CD4-positive, alpha-beta T cell (primary cell): ENCODE data around the gene DYNC1LI2. TPM values are rescaled to one million over a fixed set of nuclear protein-coding genes. Genes with fewer than 3 reads are reported as not detected.
"Not testable (repeated sequence)": the region's sequence is repeated elsewhere in the genome, so short reads cannot be mapped to it uniquely, and the experiment has no call there.

Experiments used
- ATAC-seq: fragments of 200-7000 bp; cut with Tn5 transposase; one replicate; pipeline ENCODE4 v1.10.0; 2022; ENCODE audit warnings: mild to moderate bottlenecking; ENCODE audit not compliant: poor library complexity
- CTCF ChIA-PET: fragments of 350-600 bp; sonication (Branson Sonifier 250); formaldehyde crosslinking; loops from one replicate; lab custom pipeline; 2021; ENCODE audit warnings: antibody characterized with exemption, inconsistent platforms; lab: Charles Lee
- POLR2A ChIA-PET: fragments of 350-600 bp; sonication (Branson Sonifier 250); formaldehyde crosslinking; loops from one replicate; lab custom pipeline; 2021; ENCODE audit warnings: antibody characterized with exemption, inconsistent platforms; lab: Charles Lee
- DNase-seq, 14 experiments: peaks; one replicate each; pipeline ENCODE4 v3.0.0-alpha.2; 2013 to 2020; ENCODE audit warnings: mixed read lengths in 2 of 14
- H3K27ac ChIP-seq, 2 donors: one replicate each; pipeline versions ENCODE4 v1.5.1 to v1.7.0; 2013; ENCODE audit warnings: low read length in 2 of 2, low read depth in 1 of 2, mild to moderate bottlenecking in 1 of 2
- H3K27me3 ChIP-seq, 2 experiments: 1 replicate in 1 of 2; 2 replicates in 1 of 2; pipeline versions ENCODE4 v1.6.1 to v1.7.0; 2013; ENCODE audit warnings: low read length in 2 of 2, control low read depth in 1 of 2, mild to moderate bottlenecking in 1 of 2, moderate library complexity in 1 of 2; ENCODE audit not compliant: insufficient read depth in 2 of 2, control insufficient read depth in 1 of 2
- H3K36me3 ChIP-seq: one replicate; pipeline ENCODE4 v1.6.1; 2013; ENCODE audit warnings: low read length, control low read depth; ENCODE audit not compliant: insufficient read depth
- H3K4me1 ChIP-seq: one replicate; pipeline ENCODE4 v1.6.1; 2013; ENCODE audit warnings: low read length, control low read depth; ENCODE audit not compliant: insufficient read depth
- H3K4me3 ChIP-seq: one replicate; pipeline ENCODE4 v1.5.1; 2013; ENCODE audit warnings: mild to moderate bottlenecking, low read length, moderate library complexity
- H3K9me3 ChIP-seq, 2 experiments: 1 replicate in 1 of 2; 2 replicates in 1 of 2; pipeline versions ENCODE4 v1.6.1 to v1.7.0; 2013; ENCODE audit warnings: low read length in 2 of 2, mild to moderate bottlenecking in 2 of 2, control low read depth in 1 of 2, moderate library complexity in 1 of 2; ENCODE audit not compliant: control insufficient read depth in 1 of 2, insufficient read depth in 1 of 2
- H3K27ac Mint-ChIP-seq: one replicate; pipeline ENCODE4 v1.8.0; 2020; ENCODE audit warnings: mixed read lengths
- H3K27me3 Mint-ChIP-seq: one replicate; pipeline ENCODE4 v1.8.0; 2021; ENCODE audit warnings: mixed read lengths
- H3K36me3 Mint-ChIP-seq: one replicate; pipeline ENCODE4 v1.8.0; 2021; ENCODE audit warnings: low read depth, mixed read lengths
- H3K4me1 Mint-ChIP-seq: one replicate; pipeline ENCODE4 v1.8.0; 2021; ENCODE audit warnings: low read depth, mixed read lengths
- H3K4me3 Mint-ChIP-seq: one replicate; pipeline ENCODE4 v1.8.0; 2020; ENCODE audit warnings: mild to moderate bottlenecking, mixed read lengths
- H3K9me3 Mint-ChIP-seq: one replicate; pipeline ENCODE4 v1.8.0; 2020; ENCODE audit warnings: mixed read lengths
- CTCF ChIP-seq: fragments of 200-600 bp; IDR thresholded peaks from one replicate; pipeline ENCODE4 v1.8.0; 2022; ENCODE audit warnings: antibody characterized with exemption, mild to moderate bottlenecking
- intact Hi-C, 2 experiments: fragments of 100-400 bp; cut with DNase I in 1 of 2; cut with micrococcal nuclease in 1 of 2; formaldehyde crosslinking; loops; one replicate each; pipeline versions ENCODE4 v1.15.1 to v1.9.0; 2023 to 2025; cut with DNase I, micrococcal nuclease
- polyA plus RNA-seq, 2 donors: library from polyadenylated mRNA; unstranded; fragments of 120-200 nt; gene quantifications; one replicate each; pipeline ENCODE4 v1.2.1, GENCODE V29; 2013
- total RNA-seq, 174 experiments: library from RNA in 2 of 174; stranded (reverse) in 2 of 174; gene quantifications; one replicate each; pipeline ENCODE4 v1.2.3 and lab custom pipeline; 2021 to 2026

DYNC1LI2 gene
- 10 to 100 TPM; 81.8 to 82.4 TPM for total RNA-seq
- 34.8 TPM for polyA plus RNA-seq (2013, experiment 1 of 2)
- polyA plus RNA-seq (2013, experiment 2 of 2), result 43.0 TPM
- total RNA-seq (lab: John Stamatoyannopoulos, UW), result 65.3 to 187 (median 135) reads per million in 172 experiments

- Histone ChIP-seq H3K36me3 (peaks cover 21% of the 10 kb centered on the region), H3K4me1 (peaks cover 32% of the 10 kb centered on the region), H3K9me3 (no peaks in the 10 kb centered on the region), H3K4me3 (peak within 1 kb of the TSS; percentile 81), H3K27me3 (no peaks in the 10 kb centered on the region), H3K27ac (peak within 1 kb of the TSS in 1 of 2 donors; percentile 66)
- peak; percentile 66 to 92 (median 78) for DNase-seq
- H3K36me3 Mint-ChIP-seq, result peaks cover 38% of the 10 kb centered on the region
- H3K27ac Mint-ChIP-seq, result peak within 1 kb of the TSS; percentile 91
- intact Hi-C loops, result loop anchor here (1.0 to 5.0 kb wide), 5 partner anchors 54 to 811 kb away; partner anchors contain the start of genes CIAO2B (in 1 of the 2), CTCF (in 1 of the 2) and NAE1 (in 1 of the 2)
- peak; percentile 94 for ATAC-seq
- H3K27me3 Mint-ChIP-seq, result peaks cover 19% of the 10 kb centered on the region
- peak; percentile 67 for TF ChIP-seq CTCF
- ChIA-PET POLR2A (interaction anchor here (0.6 to 2.4 kb wide), 7 partner anchors 10 to 1055 kb away, joined by 3 to 13 read pairs (median 3); partner anchors contain the start of genes CKLF, CMTM4, NAE1 and PDP2), CTCF (interaction anchor here (0.7 to 2.0 kb wide), 11 partner anchors 11 to 199 kb away, joined by 3 to 10 read pairs (median 5); partner anchors contain the start of genes CKLF and NAE1)
- peak within 1 kb of the TSS; percentile 94 for H3K4me3 Mint-ChIP-seq
- no peaks in the 10 kb centered on the region for H3K9me3 Mint-ChIP-seq
- H3K4me1 Mint-ChIP-seq, result peaks cover 37% of the 10 kb centered on the region
Observed at GRCh38 chr16:66751303-66751991, at the start of gene DYNC1LI2. DYNC1LI2 (minus strand) TSS chr16:66751609; CDS start chr16:66751591, 18 bp downstream.

- no peak for TF ChIP-seq CTCF
- no peaks in the 10 kb centered on the region for H3K27me3 ChIP-seq
- CTCF ChIA-PET, result no interaction called here
Observed at GRCh38 chr16:66800856-66801255, 49.4 kb upstream of the DYNC1LI2 start.

GRCh38 chr16:66798161-66798560 is 46.8 kb upstream of the DYNC1LI2 start:
- no peak for DNase-seq
- TF ChIP-seq CTCF, result no peak

More at GRCh38 chr16:66800856-66801255, 49.4 kb upstream of the DYNC1LI2 start:
- Mint-ChIP-seq H3K4me1 (no peaks in the 10 kb centered on the region), H3K27ac (no peak overlapping the region), H3K36me3 (peaks cover 41% of the 10 kb centered on the region), H3K27me3 (no peaks in the 10 kb centered on the region), H3K9me3 (no peaks in the 10 kb centered on the region), H3K4me3 (no peak overlapping the region)
- no peak overlapping the region for H3K27ac ChIP-seq
- H3K4me3 ChIP-seq, result no peak overlapping the region
- DNase-seq, result no peak
- H3K4me1 ChIP-seq, result no peaks in the 10 kb centered on the region
- peaks cover 40% of the 10 kb centered on the region for H3K36me3 ChIP-seq
- no peak for ATAC-seq
- POLR2A ChIA-PET, result no interaction called here
- H3K9me3 ChIP-seq, result peaks cover 0 to 13% of the 10 kb centered on the region in 2 experiments
- intact Hi-C loops, result no loop called here

GRCh38 chr16:66793984-66794383 is 42.6 kb upstream of the DYNC1LI2 start:
- intact Hi-C loops, H3K9me3 ChIP-seq, H3K4me1 ChIP-seq, ATAC-seq, CTCF ChIA-PET, H3K27me3 Mint-ChIP-seq, H3K27ac ChIP-seq, H3K36me3 Mint-ChIP-seq, POLR2A ChIA-PET, H3K4me3 Mint-ChIP-seq, H3K4me3 ChIP-seq, H3K27me3 ChIP-seq, H3K4me1 Mint-ChIP-seq, H3K27ac Mint-ChIP-seq, DNase-seq, H3K36me3 ChIP-seq, H3K9me3 Mint-ChIP-seq: not testable (repeated sequence)

More at GRCh38 chr16:66798161-66798560, 46.8 kb upstream of the DYNC1LI2 start:
- H3K27me3 Mint-ChIP-seq, result no peaks in the 10 kb centered on the region
- Histone ChIP-seq H3K27ac (no peak overlapping the region), H3K9me3 (peaks cover 0 to 13% of the 10 kb centered on the region in 2 experiments), H3K27me3 (no peaks in the 10 kb centered on the region), H3K36me3 (peaks cover 19% of the 10 kb centered on the region), H3K4me3 (no peak overlapping the region), H3K4me1 (no peaks in the 10 kb centered on the region)
- no peaks in the 10 kb centered on the region for H3K9me3 Mint-ChIP-seq
- POLR2A ChIA-PET, result no interaction called here
- ATAC-seq, result no peak
- intact Hi-C loops, result no loop called here
- no peak overlapping the region for H3K27ac Mint-ChIP-seq
- H3K36me3 Mint-ChIP-seq, result peaks cover 14% of the 10 kb centered on the region
- H3K4me1 Mint-ChIP-seq, result no peaks in the 10 kb centered on the region
- H3K4me3 Mint-ChIP-seq, result no peak overlapping the region
- CTCF ChIA-PET, result no interaction called here
